Tibial nerve (tissue), 3 donors: Measurements from ENCODE around the gene MPZL3.
"Not testable (repeated sequence)": the region's sequence is repeated elsewhere in the genome, so short reads cannot be mapped to it uniquely, and the experiment has no call there.

Experiments
- POLR2A ChIP-seq, 2 donors: fragments of 450-650 bp; IDR thresholded peaks; one replicate each; pipeline ENCODE4 v1.6.1; 2017; ENCODE audit warnings: antibody characterized with exemption in 2 of 2, mild to moderate bottlenecking in 2 of 2, moderate library complexity in 2 of 2
- TF ChIP-seq, protein P1 (sequence below), 5 experiments: fragments of 200-600 bp in 3 of 5; fragments of 450-650 bp in 2 of 5; sonication (generic) in 3 of 5; IDR thresholded peaks; one replicate each; pipeline ENCODE4 v1.5.1; 2016 to 2019; ENCODE audit warnings: antibody characterized with exemption in 5 of 5, mild to moderate bottlenecking in 3 of 5, moderate library complexity in 2 of 5

DNA sequence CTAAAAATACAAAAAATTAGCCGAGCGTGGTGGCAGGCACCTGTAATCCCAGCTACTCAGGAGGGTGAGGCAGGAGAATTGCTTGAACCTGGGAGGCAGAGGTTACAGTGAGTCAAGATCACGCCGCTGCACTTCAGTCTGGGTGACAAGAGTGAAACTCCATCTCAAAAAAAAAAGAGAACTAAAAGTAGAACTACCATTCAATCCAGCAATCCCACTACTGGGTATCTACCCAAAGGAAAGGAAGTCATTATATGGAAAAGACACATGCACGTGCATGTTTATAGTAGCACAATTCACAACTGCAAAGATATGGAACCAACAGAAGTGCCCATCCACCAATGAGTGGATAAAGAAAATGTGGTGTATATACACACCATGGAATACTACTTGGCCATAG, 68.5 kb downstream of the MPZL3 start:
- TF ChIP-seq, protein P1, sequence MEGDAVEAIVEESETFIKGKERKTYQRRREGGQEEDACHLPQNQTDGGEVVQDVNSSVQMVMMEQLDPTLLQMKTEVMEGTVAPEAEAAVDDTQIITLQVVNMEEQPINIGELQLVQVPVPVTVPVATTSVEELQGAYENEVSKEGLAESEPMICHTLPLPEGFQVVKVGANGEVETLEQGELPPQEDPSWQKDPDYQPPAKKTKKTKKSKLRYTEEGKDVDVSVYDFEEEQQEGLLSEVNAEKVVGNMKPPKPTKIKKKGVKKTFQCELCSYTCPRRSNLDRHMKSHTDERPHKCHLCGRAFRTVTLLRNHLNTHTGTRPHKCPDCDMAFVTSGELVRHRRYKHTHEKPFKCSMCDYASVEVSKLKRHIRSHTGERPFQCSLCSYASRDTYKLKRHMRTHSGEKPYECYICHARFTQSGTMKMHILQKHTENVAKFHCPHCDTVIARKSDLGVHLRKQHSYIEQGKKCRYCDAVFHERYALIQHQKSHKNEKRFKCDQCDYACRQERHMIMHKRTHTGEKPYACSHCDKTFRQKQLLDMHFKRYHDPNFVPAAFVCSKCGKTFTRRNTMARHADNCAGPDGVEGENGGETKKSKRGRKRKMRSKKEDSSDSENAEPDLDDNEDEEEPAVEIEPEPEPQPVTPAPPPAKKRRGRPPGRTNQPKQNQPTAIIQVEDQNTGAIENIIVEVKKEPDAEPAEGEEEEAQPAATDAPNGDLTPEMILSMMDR (IDR thresholded peaks at IDR 0.05): not testable (repeated sequence)
- TF ChIP-seq POLR2A (IDR thresholded peaks at IDR 0.05): not testable (repeated sequence)
